ENCODE data around the gene GRIN2A.

DNA sequence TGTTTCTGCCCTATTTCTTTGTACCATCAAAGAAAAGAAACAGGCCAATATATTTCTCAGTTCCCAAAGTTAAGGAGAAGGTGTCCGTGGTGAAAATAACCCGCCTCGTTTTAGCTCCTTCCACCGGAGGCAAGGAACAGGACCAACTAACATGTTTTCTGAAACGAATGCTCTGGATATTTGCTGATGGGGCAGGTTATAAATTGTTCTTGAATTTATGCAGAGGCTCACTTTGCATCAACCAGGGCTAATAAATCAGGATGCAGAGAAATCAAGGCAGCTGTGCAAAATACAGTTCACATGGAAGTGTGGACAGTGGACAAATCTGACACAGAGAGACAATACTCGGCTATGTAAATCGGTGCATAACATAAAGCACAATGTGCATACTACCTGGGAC, 189.8 kb downstream of the GRIN2A start:
- TF ChIP-seq CTCF (optimal IDR thresholded peaks at IDR 0.05 in 1 of 3, IDR thresholded peaks at IDR 0.05 in 1 of 3, conservative IDR thresholded peaks at IDR 0.05 in 1 of 3; ENCODE audit: extremely low read depth in 1 of 3, insufficient read depth in 2 of 3, low read length in 3 of 3) = no peak
- TF ChIP-seq EZH2 (IDR thresholded peaks at IDR 0.05; ENCODE audit: low read length) = no peak

All from keratinocyte (primary cell).